ENCODE results near the gene RPL21. TPM values are rescaled to one million over a fixed set of nuclear protein-coding genes. Genes with fewer than 3 reads are reported as not detected.

RPL21 gene
- total RNA-seq, 1 donor from 2014 or later = 579 TPM

DNA sequence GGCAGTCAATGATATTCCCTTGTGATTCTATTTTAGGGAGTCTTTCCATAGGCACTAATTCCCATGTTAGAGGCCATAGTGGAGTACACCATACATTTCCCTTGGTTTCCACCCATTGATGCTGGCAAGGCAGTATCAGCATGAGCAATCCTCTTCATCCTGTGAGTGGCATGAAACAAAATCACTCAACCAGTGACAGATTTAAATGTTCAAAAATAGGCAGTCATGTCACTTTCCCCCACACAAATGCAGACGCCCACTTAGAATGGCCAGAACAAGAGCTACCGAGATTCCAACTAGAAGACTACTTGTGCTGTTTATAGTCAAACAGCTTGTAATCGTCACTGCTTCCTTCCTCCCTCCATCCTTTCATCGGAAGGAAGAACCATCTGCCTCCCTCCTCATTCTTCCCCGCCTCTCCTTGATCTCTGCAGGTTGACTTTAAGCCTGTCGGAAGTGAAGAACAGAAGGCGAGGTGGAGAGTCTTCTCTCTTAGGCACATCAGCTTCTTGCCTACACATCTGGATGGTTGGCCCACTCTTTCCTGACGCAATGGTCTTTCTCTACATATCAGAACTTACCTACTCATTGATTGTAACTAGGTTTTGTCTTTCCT lies 41.8 kb downstream of the RPL21 start:
- Histone ChIP-seq H3K4me3 (no peak overlapping the region), H3K36me3 (no peaks in the 10 kb centered on the region), H3K4me1 (no peaks in the 10 kb centered on the region), H3K27ac (no peak overlapping the region), H3K27me3 (no peaks in the 10 kb centered on the region), H3K9me3 (no peaks in the 10 kb centered on the region)
- intact Hi-C loops (cut with DNase I) = no loop called here
- no peak for DNase-seq (ENCODE audit: extremely low spot score in 2 of 2)
- TF ChIP-seq POLR2A (IDR thresholded peaks at IDR 0.05) (no peak), POLR2AphosphoS5 (IDR thresholded peaks at IDR 0.05; ENCODE audit: insufficient read depth in 1 of 2, low read depth in 1 of 2) (no peak)
- TF ChIP-seq, protein P1, sequence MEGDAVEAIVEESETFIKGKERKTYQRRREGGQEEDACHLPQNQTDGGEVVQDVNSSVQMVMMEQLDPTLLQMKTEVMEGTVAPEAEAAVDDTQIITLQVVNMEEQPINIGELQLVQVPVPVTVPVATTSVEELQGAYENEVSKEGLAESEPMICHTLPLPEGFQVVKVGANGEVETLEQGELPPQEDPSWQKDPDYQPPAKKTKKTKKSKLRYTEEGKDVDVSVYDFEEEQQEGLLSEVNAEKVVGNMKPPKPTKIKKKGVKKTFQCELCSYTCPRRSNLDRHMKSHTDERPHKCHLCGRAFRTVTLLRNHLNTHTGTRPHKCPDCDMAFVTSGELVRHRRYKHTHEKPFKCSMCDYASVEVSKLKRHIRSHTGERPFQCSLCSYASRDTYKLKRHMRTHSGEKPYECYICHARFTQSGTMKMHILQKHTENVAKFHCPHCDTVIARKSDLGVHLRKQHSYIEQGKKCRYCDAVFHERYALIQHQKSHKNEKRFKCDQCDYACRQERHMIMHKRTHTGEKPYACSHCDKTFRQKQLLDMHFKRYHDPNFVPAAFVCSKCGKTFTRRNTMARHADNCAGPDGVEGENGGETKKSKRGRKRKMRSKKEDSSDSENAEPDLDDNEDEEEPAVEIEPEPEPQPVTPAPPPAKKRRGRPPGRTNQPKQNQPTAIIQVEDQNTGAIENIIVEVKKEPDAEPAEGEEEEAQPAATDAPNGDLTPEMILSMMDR (IDR thresholded peaks at IDR 0.05) = no peak

DNA sequence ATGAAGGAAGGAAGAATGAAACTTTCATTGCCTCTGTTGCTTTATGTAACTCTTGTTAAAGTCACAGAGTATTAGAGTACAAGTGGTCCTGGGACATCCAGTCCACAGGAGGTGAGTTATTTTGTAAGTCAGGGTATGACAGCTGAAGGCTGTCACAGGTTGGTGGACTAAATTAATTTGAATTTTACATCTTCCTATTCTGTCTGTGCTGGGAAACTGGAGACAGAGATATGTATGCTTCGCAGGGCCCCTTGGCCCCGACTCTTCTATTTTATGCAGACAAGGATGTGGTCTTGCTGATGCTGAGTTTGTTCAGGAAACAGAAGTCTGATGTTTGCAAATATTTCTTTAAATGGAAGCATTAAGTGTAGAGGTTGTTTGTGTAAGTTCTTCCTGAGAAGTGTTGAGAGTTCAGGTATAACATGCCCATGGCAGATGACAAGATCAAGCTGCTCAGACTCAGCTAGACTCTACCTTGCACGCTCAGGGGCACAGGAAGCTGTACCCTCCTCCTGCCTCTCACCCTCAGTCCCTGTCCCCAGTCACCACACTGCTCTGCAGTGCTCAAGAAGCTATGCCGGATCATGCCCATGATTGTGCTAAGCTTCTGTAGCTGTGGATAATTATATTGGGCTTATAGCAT lies 42.6 kb downstream of the RPL21 start:
- no peaks in the 10 kb centered on the region for H3K9me3 ChIP-seq
- DNase-seq (ENCODE audit: extremely low spot score in 2 of 2) = no peak
- H3K36me3 ChIP-seq = no peaks in the 10 kb centered on the region
- TF ChIP-seq POLR2AphosphoS5 (IDR thresholded peaks at IDR 0.05; ENCODE audit: insufficient read depth in 1 of 2, low read depth in 1 of 2) (no peak), POLR2A (IDR thresholded peaks at IDR 0.05) (no peak)
- TF ChIP-seq, protein P1 (IDR thresholded peaks at IDR 0.05) = no peak
- H3K27ac ChIP-seq = no peak overlapping the region
- H3K27me3 ChIP-seq = no peaks in the 10 kb centered on the region
- H3K4me1 ChIP-seq = no peaks in the 10 kb centered on the region
- H3K4me3 ChIP-seq = no peak overlapping the region
- intact Hi-C loops (cut with DNase I) = no loop called here

DNA sequence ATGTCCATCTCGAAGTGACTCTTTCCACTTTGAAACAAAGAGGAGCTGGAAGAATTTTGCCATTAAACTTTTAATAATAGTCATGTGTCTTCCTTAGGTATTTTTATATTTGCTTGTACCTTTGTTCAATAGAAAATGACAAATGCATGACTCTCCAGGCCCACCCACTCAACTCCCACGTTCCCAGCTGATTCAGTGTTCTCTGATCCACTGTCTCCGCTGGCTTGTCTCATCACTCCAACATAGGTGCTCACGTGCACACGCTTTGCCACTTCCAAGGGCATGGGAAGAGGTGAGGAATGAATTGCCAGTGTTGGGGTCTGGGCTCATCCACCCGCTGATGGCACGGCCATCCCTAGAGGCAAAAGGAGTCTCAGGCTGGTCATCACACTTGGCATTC lies 43.7 kb downstream of the RPL21 start:
- Histone ChIP-seq H3K9me3 (no peaks in the 10 kb centered on the region), H3K36me3 (no peaks in the 10 kb centered on the region), H3K4me1 (no peaks in the 10 kb centered on the region), H3K4me3 (no peak overlapping the region), H3K27me3 (no peaks in the 10 kb centered on the region), H3K27ac (no peak overlapping the region)
- TF ChIP-seq POLR2AphosphoS5 (IDR thresholded peaks at IDR 0.05; ENCODE audit: insufficient read depth in 1 of 2, low read depth in 1 of 2) (no peak), POLR2A (IDR thresholded peaks at IDR 0.05) (no peak)
- TF ChIP-seq, protein P1 (IDR thresholded peaks at IDR 0.05) = no peak
- intact Hi-C loops (cut with DNase I) = no loop called here
- DNase-seq (ENCODE audit: extremely low spot score in 2 of 2) = no peak

DNA sequence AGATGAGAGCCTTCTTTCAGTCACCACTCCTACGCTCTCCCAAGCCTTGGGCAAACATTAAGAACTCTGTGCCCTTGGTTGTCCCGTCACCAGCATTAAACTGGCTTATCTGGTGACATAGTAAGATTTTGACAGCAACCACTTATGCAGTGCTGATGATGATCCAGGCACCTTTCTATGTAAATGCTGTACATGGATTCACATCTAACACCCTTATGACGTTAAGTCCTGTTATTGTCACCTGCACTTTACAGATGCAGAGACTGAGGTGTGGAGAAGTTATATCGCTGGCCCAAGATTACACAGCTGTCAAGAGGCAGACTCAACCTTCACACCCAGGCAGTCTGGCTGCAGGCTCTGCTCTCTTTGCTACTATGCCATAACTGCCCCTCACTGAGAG lies 44.3 kb downstream of the RPL21 start:
- no peak overlapping the region for H3K4me3 ChIP-seq
- H3K27me3 ChIP-seq = no peaks in the 10 kb centered on the region
- H3K9me3 ChIP-seq = no peaks in the 10 kb centered on the region
- H3K27ac ChIP-seq = no peak overlapping the region
- intact Hi-C loops (cut with DNase I) = no loop called here
- no peak for TF ChIP-seq POLR2A (IDR thresholded peaks at IDR 0.05)
- TF ChIP-seq POLR2AphosphoS5 (IDR thresholded peaks at IDR 0.05; ENCODE audit: insufficient read depth in 1 of 2, low read depth in 1 of 2) = no peak
- TF ChIP-seq, protein P1 (IDR thresholded peaks at IDR 0.05) = no peak
- no peaks in the 10 kb centered on the region for H3K36me3 ChIP-seq
- no peak for DNase-seq (ENCODE audit: extremely low spot score in 2 of 2)
- H3K4me1 ChIP-seq = no peaks in the 10 kb centered on the region

DNA sequence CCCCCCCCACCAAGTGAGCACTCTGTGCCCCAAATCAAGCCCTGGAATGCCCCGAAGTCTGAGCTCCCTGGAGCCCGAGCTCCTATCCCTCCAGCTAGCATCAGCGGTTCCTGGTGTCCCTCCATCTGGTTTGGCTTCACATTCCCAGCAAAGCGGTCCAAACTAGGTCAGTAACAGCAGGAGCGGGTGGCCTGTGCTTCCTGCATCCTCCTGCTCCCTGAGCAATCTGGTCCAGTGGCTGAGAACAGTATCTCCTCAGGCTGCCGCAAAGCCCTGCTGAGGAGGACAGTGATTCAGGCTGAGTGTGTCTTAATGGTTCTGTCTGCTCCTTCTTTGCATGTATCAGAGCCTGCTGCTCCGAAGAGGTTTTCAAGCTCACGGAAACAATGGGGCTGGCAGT lies 45.1 kb downstream of the RPL21 start:
- DNase-seq (ENCODE audit: extremely low spot score in 2 of 2) = no peak
- Histone ChIP-seq H3K9me3 (no peaks in the 10 kb centered on the region), H3K27me3 (no peaks in the 10 kb centered on the region), H3K4me3 (no peak overlapping the region), H3K36me3 (no peaks in the 10 kb centered on the region), H3K27ac (no peak overlapping the region), H3K4me1 (no peaks in the 10 kb centered on the region)
- intact Hi-C loops (cut with DNase I) = no loop called here
- TF ChIP-seq, protein P1 (IDR thresholded peaks at IDR 0.05) = no peak
